NB4 (cell line): ENCODE measurements around the gene MOGAT3.
A peak's percentile ranks its signal among the peaks of the same experiment; 100 is the strongest.

ENCODE experiments used
- DNase-seq: peaks from one replicate; pipeline ENCODE4 v3.0.0; 2010; ENCODE audit warnings: low read depth
- H3K4me3 ChIP-seq: one replicate; pipeline ENCODE4 v1.5.1; 2011; ENCODE audit warnings: mild to moderate bottlenecking, low read depth, low read length, moderate library complexity
- CTCF ChIP-seq: IDR thresholded peaks from one replicate; pipeline ENCODE4 v1.5.1; 2012; ENCODE audit warnings: low read depth, low read length
- MAX ChIP-seq: IDR thresholded peaks from 2 replicates; pipeline ENCODE4 v1.6.1; 2011; ENCODE audit warnings: low read depth, low read length
- MYC ChIP-seq: IDR thresholded peaks from 2 replicates; pipeline ENCODE4 v1.6.1; 2011; ENCODE audit warnings: low read depth, low read length
- POLR2A ChIP-seq: IDR thresholded peaks from 2 replicates; pipeline ENCODE4 v1.6.1; 2011; ENCODE audit warnings: mild to moderate bottlenecking; ENCODE audit not compliant: insufficient read length; ENCODE audit errors: extremely low read depth

Gene MOGAT3

GRCh38 chr7:101212014-101212413, 11.2 kb upstream of the MOGAT3 start:
- H3K4me3 ChIP-seq = no peak overlapping the region
- DNase-seq = no peak
- TF ChIP-seq CTCF (peak; percentile 1), POLR2A (no peak)

GRCh38 chr7:101211501-101211900, 10.7 kb upstream of the MOGAT3 start:
- TF ChIP-seq CTCF (no peak), MYC (no peak), MAX (no peak), POLR2A (no peak)
- DNase-seq = no peak
- H3K4me3 ChIP-seq = no peak overlapping the region

- no peak overlapping the region for H3K4me3 ChIP-seq
- TF ChIP-seq MYC = no peak
- TF ChIP-seq POLR2A = no peak
- no peak for TF ChIP-seq CTCF
- TF ChIP-seq MAX = no peak
- DNase-seq = no peak
Observed at GRCh38 chr7:101210143-101210542, 9.3 kb upstream of the MOGAT3 start.

- TF ChIP-seq MAX = no peak
- TF ChIP-seq CTCF = no peak
- no peak for TF ChIP-seq POLR2A
- TF ChIP-seq MYC = no peak
- no peak for DNase-seq
- H3K4me3 ChIP-seq = no peak overlapping the region
Observed at GRCh38 chr7:101208794-101209193, 8.0 kb upstream of the MOGAT3 start.

GRCh38 chr7:101207459-101207858, 6.6 kb upstream of the MOGAT3 start:
- no peak overlapping the region for H3K4me3 ChIP-seq
- DNase-seq = no peak
- no peak for TF ChIP-seq MYC
- no peak for TF ChIP-seq POLR2A
- no peak for TF ChIP-seq CTCF
- no peak for TF ChIP-seq MAX

- no peak overlapping the region for H3K4me3 ChIP-seq
- no peak for TF ChIP-seq MAX
- no peak for TF ChIP-seq CTCF
- no peak for TF ChIP-seq MYC
- no peak for TF ChIP-seq POLR2A
- DNase-seq = peak; percentile 42
Observed at GRCh38 chr7:101206665-101207042, 5.8 kb upstream of the MOGAT3 start.
